ENCODE measurements around the gene GLCE. TPM values are rescaled to one million over a fixed set of nuclear protein-coding genes. Genes with fewer than 3 reads are reported as not detected.

Gene GLCE
- total RNA-seq, 4 donors from 2014 or later: 10.7 to 24.5 (median 16.2) TPM

DNA sequence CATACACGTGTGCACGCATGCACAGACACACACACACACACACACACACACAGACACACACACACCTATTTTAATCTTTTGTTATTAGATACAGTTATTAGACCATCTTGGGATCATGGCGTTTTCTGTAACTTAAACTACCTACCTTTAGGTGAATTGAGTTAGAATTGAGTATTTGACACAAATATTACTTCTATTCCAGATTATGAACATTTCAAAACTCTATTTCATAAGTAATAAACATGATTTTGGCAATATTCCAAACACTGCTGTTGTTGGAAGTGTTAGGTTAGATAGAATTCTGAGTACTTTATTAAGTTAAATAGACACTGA lies 65.6 kb downstream of the GLCE start:
- no peak for TF ChIP-seq CTCF (IDR thresholded peaks at IDR 0.05; ENCODE audit: low read depth)

DNA sequence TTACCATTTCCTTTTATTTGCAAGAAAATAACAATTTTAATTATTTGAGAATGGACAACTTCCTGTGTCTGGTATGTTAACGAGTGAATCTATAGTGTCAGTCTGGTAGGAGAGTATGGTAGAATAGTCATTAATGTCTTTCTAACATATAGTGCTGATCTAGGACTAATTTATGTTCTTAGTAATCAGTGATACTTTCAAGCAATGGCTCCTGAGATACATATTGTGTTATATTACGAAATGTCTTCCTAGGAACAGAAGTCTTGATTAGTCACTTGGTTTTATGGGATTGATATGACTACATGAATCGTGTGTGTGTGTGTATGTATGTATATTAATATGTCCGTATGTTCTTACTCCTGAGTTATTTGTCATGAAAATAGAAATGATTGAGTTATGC lies 71.7 kb downstream of the GLCE start:
- TF ChIP-seq CTCF (IDR thresholded peaks at IDR 0.05; ENCODE audit: low read depth): no peak

GRCh38 chr15:69232765-69233164 lies 72.3 kb downstream of the GLCE start:
- no peak for TF ChIP-seq CTCF (IDR thresholded peaks at IDR 0.05; ENCODE audit: low read depth)

DNA sequence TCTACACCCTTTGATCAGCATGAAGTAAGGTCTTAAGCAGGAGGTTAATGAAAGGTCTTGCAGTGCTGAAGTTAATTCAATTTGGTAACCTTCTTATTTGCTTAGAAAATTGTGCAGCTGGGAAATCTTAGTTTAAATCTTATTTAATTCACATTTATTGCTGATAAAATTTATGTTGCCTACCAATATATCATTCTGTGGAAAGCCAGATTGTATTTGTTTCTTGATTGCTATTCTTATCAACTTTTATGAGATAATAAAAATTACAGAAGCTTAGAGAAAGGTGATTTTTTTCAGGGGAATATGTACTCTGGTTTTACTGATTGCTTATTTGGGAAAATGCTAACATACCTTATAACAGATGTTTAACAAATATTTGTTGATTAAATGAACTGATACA lies 74.2 kb downstream of the GLCE start:
- no peak for TF ChIP-seq CTCF (IDR thresholded peaks at IDR 0.05; ENCODE audit: low read depth)

DNA sequence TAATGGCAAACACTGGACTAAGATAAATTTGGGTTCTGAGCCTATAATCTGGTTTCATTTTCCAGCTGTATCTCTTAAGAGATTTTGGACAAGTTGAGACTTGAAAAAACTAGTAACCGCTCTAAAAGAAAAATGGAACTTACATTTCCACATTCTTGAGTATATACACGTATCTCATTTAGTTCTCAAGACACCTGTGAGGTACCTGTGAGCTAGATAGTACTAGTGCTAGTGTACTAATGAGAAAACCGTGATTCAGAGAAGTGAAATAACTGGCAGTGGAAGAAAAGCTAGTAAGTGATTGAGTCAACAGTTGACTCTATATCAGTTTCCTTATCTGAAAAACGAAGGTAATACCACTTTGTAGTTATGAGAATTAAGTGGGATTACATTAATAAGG lies 76.1 kb downstream of the GLCE start:
- TF ChIP-seq CTCF (IDR thresholded peaks at IDR 0.05; ENCODE audit: low read depth): no peak

DNA sequence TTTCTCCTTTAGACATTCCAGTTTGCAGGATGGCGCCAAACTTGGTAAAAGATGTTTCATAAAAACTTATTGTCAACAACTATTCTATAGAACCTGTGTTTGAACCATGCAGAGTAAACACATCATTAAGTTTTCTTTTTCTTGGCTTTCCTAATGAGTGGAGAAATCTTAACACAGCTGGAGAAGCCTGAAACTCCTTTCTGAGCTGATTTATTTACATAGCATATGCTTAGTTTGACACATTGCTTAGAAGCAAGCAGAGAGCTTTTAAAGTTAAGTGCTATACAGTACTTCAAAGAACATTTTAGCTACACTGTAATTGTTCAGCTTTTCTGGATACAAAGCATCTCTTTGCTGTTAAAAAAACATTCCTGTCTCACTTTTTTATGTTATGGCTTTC lies 77.3 kb downstream of the GLCE start:
- TF ChIP-seq CTCF (IDR thresholded peaks at IDR 0.05; ENCODE audit: low read depth): no peak

DNA sequence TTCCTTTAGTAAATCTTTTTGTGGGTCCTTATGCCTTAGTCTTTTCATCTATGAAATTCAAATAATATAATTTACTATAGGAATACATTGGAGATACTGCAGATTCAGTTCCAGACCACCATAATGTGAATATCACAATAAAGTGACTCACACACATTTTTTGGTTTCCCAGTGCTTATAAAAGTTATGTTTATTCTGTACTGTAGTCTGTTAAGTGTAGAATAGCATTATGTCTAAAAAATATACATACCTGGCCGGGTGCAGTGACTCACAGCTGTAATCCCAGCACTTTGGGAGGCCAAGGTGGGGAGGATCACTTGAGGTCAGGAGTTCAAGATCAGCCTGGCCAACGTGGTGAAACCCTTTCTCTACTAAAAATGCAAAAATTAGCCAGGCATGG lies 84.4 kb downstream of the GLCE start:
- no peak for TF ChIP-seq CTCF (IDR thresholded peaks at IDR 0.05; ENCODE audit: low read depth)

DNA sequence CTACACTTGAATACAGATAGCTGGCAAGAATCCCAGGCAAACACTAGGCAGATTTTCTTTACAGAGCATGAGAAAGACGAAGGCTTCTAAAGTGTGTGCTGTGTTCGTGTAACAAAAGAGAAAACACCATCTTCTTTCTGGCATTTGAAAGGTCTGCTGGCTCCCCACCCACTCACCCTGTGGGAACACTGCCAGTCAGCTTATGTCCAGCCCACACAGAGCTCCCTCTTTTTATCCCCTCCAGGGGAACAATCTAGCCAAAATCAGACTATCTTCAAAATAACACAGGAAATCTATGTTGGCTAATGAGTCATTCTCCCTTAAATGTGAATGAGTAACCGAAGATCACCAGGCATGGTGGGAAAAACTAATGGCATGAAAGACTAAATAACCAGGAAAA lies 92.7 kb downstream of the GLCE start:
- TF ChIP-seq CTCF (IDR thresholded peaks at IDR 0.05; ENCODE audit: low read depth): no peak
